Mesothelial cell of epicardium (in vitro differentiated cells): ENCODE measurements around the gene GLDN. TPM values are rescaled to one million over a fixed set of nuclear protein-coding genes. Genes with fewer than 3 reads are reported as not detected.

ENCODE experiments used
- DNase-seq, 2 experiments: peaks; one replicate each; pipeline ENCODE4 v3.0.0; 2021; ENCODE audit warnings: low spot score in 2 of 2; ENCODE audit not compliant: unreplicated experiment in 2 of 2
- H3K27ac Mint-ChIP-seq: 2 replicates; pipeline ENCODE4 v1.8.0; 2021; ENCODE audit warnings: mixed read lengths
- H3K27me3 Mint-ChIP-seq: 2 replicates; pipeline ENCODE4 v1.8.0; 2021; ENCODE audit warnings: low read depth, mixed read lengths
- H3K36me3 Mint-ChIP-seq: 2 replicates; pipeline ENCODE4 v1.8.0; 2021; ENCODE audit warnings: mixed read lengths
- H3K4me1 Mint-ChIP-seq: 2 replicates; pipeline ENCODE4 v1.8.0; 2021; ENCODE audit warnings: mixed read lengths
- H3K4me3 Mint-ChIP-seq: 2 replicates; pipeline ENCODE4 v1.8.0; 2021; ENCODE audit warnings: mild to moderate bottlenecking, moderate library complexity, mixed read lengths
- H3K9me3 Mint-ChIP-seq: 2 replicates; pipeline ENCODE4 v1.8.0; 2021; ENCODE audit warnings: mixed read lengths
- CTCF ChIP-seq: fragments of 200-600 bp; sonication (generic); IDR thresholded peaks from one replicate; pipeline ENCODE4 v1.5.0; 2021; ENCODE audit warnings: antibody characterized with exemption; ENCODE audit not compliant: unreplicated experiment
- total RNA-seq: library from RNA; stranded (reverse); gene quantifications from 3 replicates; pipeline ENCODE4 v1.2.1, GENCODE V29; 2021

The GLDN gene
- total RNA-seq, 1 donor from 2014 or later: 0.38 TPM

GRCh38 chr15:51356983-51357382 is 15.5 kb downstream of the GLDN start:
- no peak for TF ChIP-seq CTCF
- Mint-ChIP-seq H3K27ac (no peak overlapping the region), H3K27me3 (peaks cover 2% of the 10 kb centered on the region), H3K4me1 (peaks cover 8% of the 10 kb centered on the region), H3K36me3 (no peaks in the 10 kb centered on the region), H3K4me3 (no peak overlapping the region), H3K9me3 (no peaks in the 10 kb centered on the region)
- DNase-seq: no peak

- Mint-ChIP-seq H3K27me3 (no peaks in the 10 kb centered on the region), H3K4me3 (no peak overlapping the region), H3K9me3 (no peaks in the 10 kb centered on the region), H3K36me3 (no peaks in the 10 kb centered on the region), H3K4me1 (no peaks in the 10 kb centered on the region), H3K27ac (no peak overlapping the region)
- DNase-seq: no peak
- TF ChIP-seq CTCF: no peak
Measured at GRCh38 chr15:51359981-51360380, 18.5 kb downstream of the GLDN start.

GRCh38 chr15:51363383-51363782 is 21.9 kb downstream of the GLDN start:
- Mint-ChIP-seq H3K36me3 (no peaks in the 10 kb centered on the region), H3K27ac (no peak overlapping the region), H3K4me1 (no peaks in the 10 kb centered on the region), H3K4me3 (no peak overlapping the region), H3K9me3 (no peaks in the 10 kb centered on the region), H3K27me3 (no peaks in the 10 kb centered on the region)
- no peak for TF ChIP-seq CTCF
- DNase-seq: no peak

GRCh38 chr15:51365417-51365816 is 24.0 kb downstream of the GLDN start:
- H3K9me3 Mint-ChIP-seq: no peaks in the 10 kb centered on the region
- H3K4me3 Mint-ChIP-seq: no peak overlapping the region
- H3K4me1 Mint-ChIP-seq: no peaks in the 10 kb centered on the region
- DNase-seq: no peak
- no peak for TF ChIP-seq CTCF
- H3K27me3 Mint-ChIP-seq: no peaks in the 10 kb centered on the region
- no peak overlapping the region for H3K27ac Mint-ChIP-seq
- H3K36me3 Mint-ChIP-seq: no peaks in the 10 kb centered on the region

GRCh38 chr15:51366071-51366470 is 24.6 kb downstream of the GLDN start:
- no peak overlapping the region for H3K27ac Mint-ChIP-seq
- DNase-seq: no peak
- H3K36me3 Mint-ChIP-seq: no peaks in the 10 kb centered on the region
- no peak overlapping the region for H3K4me3 Mint-ChIP-seq
- H3K9me3 Mint-ChIP-seq: no peaks in the 10 kb centered on the region
- TF ChIP-seq CTCF: no peak
- H3K27me3 Mint-ChIP-seq: no peaks in the 10 kb centered on the region
- no peaks in the 10 kb centered on the region for H3K4me1 Mint-ChIP-seq

- no peak for TF ChIP-seq CTCF
- Mint-ChIP-seq H3K4me1 (no peaks in the 10 kb centered on the region), H3K4me3 (no peak overlapping the region)
Measured at GRCh38 chr15:51366920-51367319, 25.5 kb downstream of the GLDN start.

More at GRCh38 chr15:51366920-51367319, 25.5 kb downstream of the GLDN start:
- DNase-seq: no peak
- no peaks in the 10 kb centered on the region for H3K9me3 Mint-ChIP-seq
- H3K27ac Mint-ChIP-seq: no peak overlapping the region
- H3K36me3 Mint-ChIP-seq: no peaks in the 10 kb centered on the region
- no peaks in the 10 kb centered on the region for H3K27me3 Mint-ChIP-seq
